Retinal pigment epithelial cell (primary cell): ENCODE results near the gene RGMB.

Experiments
- DNase-seq: peaks from one replicate; pipeline ENCODE4 v3.0.0-alpha.2; 2010; ENCODE audit warnings: low read depth
- H3K4me3 ChIP-seq: 2 replicates; pipeline ENCODE4 v1.5.1; 2011; ENCODE audit warnings: mild to moderate bottlenecking, low read length, control low read depth, moderate library complexity
- CTCF ChIP-seq: conservative IDR thresholded peaks from 2 replicates; pipeline ENCODE4 v1.5.1; 2011; ENCODE audit warnings: low read depth, low read length, control low read depth, inconsistent platforms

Gene RGMB

GRCh38 chr5:98810206-98810605, 36.7 kb downstream of the RGMB start:
- TF ChIP-seq CTCF = no peak
- no peak for DNase-seq
- no peak overlapping the region for H3K4me3 ChIP-seq

- H3K4me3 ChIP-seq = no peak overlapping the region
- no peak for TF ChIP-seq CTCF
- DNase-seq = no peak
Observed at GRCh38 chr5:98813755-98814154, 40.3 kb downstream of the RGMB start.

GRCh38 chr5:98816582-98817222, 43.2 kb downstream of the RGMB start:
- no peak overlapping the region for H3K4me3 ChIP-seq
- TF ChIP-seq CTCF = no peak
- no peak for DNase-seq

GRCh38 chr5:98825582-98826375, 52.3 kb downstream of the RGMB start:
- DNase-seq = no peak
- TF ChIP-seq CTCF = no peak
- no peak overlapping the region for H3K4me3 ChIP-seq

GRCh38 chr5:98827161-98827560, 53.7 kb downstream of the RGMB start:
- DNase-seq = peak; percentile 7
- H3K4me3 ChIP-seq = no peak overlapping the region
- TF ChIP-seq CTCF = peak; percentile 56

- no peak for DNase-seq
- no peak for TF ChIP-seq CTCF
- H3K4me3 ChIP-seq = no peak overlapping the region
Observed at GRCh38 chr5:98827588-98828284, 54.3 kb downstream of the RGMB start.

GRCh38 chr5:98836175-98836574, 62.7 kb downstream of the RGMB start:
- DNase-seq = no peak
- no peak for TF ChIP-seq CTCF
- H3K4me3 ChIP-seq = no peak overlapping the region
